GM21390 (cell line): Measurements from ENCODE around the gene AMBP.

ENCODE experiments used
- ATAC-seq: cut with Tn5 transposase; IDR thresholded peaks from one replicate; pipeline ENCODE4 v1.9.1; 2021; ENCODE audit not compliant: unreplicated experiment

Gene AMBP

DNA sequence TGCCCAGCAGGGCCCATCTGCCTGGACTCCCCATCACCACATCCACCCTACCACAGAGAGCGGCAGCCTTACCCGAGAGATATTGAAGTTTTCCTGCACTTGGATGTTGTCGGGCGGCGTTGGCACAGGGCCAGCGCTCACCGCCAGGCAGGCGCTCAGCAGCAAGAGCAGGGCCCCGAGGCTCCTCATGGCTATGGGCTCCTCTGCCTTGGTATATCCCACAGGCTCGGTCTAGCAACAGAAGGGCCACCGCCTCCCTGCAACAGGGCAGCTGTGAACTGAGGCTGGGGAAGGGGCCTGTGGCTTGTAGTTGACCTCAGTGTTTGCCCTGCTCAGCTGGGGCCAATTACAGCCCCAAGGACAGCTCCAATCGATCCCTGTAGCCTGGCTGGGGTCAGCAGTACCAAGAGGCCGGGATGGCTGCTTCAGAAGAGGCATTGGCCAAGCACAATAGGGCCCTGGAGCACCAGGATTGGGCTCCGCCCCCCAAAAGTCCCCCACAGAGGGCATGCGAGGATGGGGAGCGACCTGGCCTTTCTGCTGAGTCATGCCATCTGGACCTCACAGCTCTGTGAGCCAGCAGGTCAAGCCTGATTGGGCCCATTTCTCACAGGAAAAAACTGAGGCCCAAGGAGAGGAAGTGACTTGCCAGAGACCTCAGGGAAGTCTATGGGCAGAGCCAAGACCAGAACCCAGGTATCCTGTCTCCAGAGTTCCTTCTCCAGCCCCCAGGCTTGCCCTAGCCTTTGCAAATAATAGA, at the start of gene AMBP:
Gene AMBP (minus strand): TSS at position 280 of the 760 bp plus-strand sequence. CDS start 91 bp downstream, at position 189.
- no peak for ATAC-seq

GRCh38 chr9:114126247-114127060, 48.4 kb upstream of the AMBP start:
- no peak for ATAC-seq

DNA sequence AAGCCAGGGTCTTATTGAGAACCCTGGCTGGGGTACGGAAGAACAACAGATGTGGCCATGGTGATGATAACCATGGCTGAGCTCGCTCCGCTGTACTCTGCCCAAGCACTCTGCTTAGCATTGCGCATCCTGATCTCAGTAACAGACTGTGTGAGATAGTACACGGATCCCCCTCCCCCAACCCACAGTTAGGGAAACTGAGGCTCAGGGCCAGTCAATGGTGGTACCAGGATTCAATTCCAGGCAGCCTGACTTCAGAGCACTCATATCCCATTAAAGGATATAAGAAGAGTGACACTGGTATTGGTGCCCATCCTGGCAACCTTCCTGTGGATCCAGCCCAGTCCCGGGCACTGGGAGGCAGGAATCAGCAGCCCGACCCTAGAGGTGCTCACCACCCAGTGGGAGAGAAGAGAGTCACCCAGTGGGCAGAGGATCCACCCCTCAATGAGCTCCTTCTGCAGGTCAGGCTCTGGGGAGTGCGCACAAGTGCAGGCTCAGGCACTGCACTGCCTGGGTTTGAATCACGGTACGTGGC, 47.4 kb upstream of the AMBP start:
- ATAC-seq = no peak

- ATAC-seq = no peak
These were observed 46.8 kb upstream of the AMBP start for GRCh38 chr9:114124666-114125475.

DNA sequence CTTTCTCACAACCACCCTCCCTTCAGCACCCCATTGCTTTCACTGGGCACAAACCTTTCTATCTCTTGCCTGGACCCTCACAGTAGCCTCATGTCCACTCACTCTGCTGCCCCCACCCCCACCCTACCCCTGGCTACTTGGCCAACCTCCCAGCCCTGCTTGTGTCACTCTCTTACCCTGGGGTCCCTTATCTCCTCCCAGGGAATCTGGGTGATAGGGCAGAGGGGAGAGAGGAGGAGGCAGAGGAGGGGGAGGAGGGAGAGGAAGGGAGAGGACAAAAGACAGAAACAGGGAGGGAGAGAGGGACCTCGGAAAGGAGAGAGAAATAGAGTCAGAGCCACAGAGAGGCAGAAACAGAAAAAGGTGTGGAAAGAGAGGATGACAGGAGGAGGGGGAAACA, 46.0 kb upstream of the AMBP start:
- ATAC-seq = no peak

- ATAC-seq = no peak
These were observed 45.2 kb upstream of the AMBP start for GRCh38 chr9:114123031-114123977.

- ATAC-seq = no peak
These were observed 44.3 kb upstream of the AMBP start for GRCh38 chr9:114122136-114123027.

DNA sequence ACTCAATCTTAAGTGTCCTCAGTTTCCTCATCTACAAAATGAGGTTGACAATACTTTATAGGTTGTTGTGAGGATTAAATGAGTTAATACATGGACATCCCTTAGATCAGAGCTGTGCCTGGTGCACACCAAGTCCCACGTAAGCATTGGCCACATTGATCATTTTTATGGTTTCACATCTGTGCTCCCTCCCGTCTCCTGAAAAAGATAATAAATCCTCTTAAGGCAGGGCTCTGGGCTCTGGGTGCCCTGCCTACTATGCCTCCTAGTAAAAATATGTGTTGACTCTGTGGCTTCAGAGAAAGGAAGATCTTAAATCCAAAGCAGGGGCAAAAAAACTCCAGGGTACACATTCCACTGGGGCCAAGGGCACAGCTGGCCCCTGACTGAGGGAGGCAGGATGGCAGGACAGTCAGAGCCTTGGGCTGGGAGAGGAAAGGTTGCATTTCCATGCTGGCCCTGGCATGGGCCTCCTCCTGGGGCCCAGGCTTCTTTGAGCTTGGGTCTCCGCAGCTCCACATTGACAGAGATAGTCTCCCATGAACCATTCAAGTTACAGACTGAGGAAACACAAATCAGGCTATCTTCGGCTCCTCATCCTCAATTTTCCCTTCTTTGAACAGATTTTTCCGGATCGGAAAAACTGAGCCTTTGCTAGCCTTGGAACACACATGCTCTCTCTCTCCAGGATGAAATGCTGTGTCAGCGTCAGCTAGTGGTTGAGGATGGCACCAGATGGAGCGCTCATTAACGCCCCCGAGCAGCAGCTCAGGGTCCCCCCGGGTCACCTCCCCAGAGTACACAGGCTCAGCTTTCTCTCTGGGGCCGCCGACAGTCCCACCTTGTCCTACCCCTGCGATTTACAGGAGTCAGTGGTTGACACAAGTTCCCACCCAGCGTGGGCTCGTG, 43.4 kb upstream of the AMBP start:
- no peak for ATAC-seq

GRCh38 chr9:114120192-114121014, 42.3 kb upstream of the AMBP start:
- ATAC-seq = no peak

DNA sequence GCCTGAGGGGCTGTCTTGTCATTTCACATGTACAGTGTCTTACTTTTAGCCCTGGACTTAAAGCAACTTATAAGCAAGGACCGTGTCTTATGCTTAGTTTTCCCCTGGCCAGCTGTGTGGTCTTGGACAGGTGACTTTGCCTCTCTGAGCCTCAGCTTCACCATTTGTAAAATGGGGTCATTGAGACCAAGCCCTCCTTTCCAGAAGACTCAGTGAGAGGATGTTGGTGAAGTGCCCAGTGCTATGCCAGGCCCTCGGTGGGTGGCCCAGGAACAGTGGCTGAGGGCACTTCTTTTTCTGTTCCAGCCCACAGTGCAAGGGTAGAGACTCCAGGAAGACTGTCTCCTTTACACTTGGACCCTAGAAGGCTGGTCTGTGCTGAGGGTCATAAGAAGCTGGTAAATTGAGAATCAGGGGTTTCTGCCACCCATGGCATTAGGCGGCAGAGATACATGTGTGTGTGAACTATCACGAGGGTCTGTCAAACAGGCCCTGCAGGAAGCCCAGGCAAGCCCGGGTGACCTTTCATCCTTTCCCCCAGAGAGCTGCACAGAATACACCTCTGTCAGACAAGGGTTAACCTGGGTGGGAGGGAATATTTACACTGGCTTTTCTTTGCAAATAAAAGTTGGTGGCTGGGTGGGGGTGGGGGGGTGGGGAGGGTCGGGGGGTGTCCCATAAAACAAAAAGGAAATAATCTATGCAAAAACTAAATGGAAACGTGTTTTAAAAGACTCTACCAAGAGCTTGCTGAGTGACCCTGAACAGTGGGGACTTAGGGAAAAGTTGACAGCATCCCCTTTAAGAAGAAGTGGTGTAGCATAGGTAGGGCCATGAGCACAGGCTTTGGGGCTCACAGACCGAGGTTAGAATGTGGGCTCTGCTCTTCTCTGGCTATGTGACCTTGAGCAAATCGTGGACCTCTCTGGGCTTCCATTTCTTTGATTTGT, 41.4 kb upstream of the AMBP start:
- ATAC-seq = no peak

- ATAC-seq = no peak
These were observed 40.1 kb upstream of the AMBP start for GRCh38 chr9:114117996-114118830.

DNA sequence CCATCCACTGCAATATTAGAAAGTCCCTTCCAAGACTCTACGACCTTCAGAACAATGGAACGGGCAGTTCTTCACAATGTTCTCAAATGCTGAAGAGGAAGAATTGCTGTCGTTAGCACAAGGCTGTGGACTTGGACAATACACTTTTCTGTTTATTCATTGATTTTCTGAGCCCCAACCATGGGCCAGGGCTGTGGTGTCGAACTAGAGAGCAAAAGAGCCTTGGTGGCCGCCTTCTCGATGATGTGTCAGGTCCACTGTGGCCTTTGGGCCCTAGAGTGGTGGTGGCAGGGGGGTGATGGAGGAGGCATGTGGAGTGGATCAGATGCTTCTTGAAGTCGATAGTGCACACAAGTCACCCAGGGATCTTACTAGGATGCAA, 39.5 kb upstream of the AMBP start:
- ATAC-seq = no peak

DNA sequence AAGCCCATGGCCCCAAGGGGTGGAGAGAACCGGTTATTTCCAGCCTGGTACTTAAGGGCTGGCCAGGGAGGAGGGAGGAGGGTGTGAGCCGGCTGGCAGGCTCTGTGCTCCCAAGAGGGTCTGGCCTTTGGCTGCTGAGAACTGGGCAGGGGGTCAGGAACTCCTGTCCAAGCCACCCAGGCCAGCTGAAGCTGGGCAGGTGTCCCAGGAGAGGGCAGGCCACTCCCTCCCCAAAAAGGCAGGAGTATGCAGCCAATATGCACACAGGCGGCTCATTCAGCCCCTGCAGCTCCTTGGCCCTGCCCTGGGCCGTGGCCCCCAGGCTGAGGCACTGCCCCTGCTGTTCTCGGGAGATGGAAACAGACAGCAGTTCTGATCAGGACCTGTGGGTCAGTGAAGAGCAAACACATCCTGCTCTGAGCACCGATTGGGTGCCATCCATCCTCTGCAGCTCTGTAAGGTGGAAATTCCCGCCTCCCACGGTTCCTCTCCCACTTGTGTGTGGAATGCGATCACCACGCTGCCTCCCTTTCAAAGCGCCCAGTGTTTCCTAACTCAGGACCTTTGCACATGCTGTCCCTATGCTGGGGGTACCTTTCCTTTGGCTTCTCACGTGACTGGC, 38.1 kb upstream of the AMBP start:
- ATAC-seq = no peak

GRCh38 chr9:114115654-114116125, 37.6 kb upstream of the AMBP start:
- ATAC-seq = no peak

DNA sequence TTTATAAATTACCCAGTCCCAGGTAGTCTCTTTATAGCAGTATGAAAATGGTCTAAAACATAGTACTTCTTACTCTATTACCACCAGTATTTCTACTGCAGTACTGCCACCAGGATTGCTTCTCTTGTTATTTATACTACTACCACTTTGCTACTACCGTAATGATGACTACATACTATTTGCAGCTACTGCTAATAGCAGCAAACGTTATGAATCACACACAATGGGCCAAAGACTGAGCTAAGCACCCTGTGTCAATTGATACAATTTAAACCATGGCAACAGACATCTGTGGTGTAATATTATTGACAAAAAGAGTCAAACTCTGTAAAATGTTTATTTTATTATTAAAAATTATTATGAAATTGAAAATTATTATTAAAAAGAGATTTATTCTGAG, 36.3 kb upstream of the AMBP start:
- ATAC-seq = no peak
